ENCODE data around the gene C2orf68.
"Not testable (repeated sequence)": the region's sequence is repeated elsewhere in the genome, so short reads cannot be mapped to it uniquely, and the experiment has no call there.

C2orf68 gene, protein sequence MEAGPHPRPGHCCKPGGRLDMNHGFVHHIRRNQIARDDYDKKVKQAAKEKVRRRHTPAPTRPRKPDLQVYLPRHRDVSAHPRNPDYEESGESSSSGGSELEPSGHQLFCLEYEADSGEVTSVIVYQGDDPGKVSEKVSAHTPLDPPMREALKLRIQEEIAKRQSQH
- long read RNA-seq, transcript C2orf68-201 (4 exons, 2,837 nt): major isoform, 13 of 27 reads
- long read RNA-seq, partial matches to known transcripts: 0 of 27 reads
- long read RNA-seq, other reads (novel, unspliced or antisense): 14 of 27 reads

DNA sequence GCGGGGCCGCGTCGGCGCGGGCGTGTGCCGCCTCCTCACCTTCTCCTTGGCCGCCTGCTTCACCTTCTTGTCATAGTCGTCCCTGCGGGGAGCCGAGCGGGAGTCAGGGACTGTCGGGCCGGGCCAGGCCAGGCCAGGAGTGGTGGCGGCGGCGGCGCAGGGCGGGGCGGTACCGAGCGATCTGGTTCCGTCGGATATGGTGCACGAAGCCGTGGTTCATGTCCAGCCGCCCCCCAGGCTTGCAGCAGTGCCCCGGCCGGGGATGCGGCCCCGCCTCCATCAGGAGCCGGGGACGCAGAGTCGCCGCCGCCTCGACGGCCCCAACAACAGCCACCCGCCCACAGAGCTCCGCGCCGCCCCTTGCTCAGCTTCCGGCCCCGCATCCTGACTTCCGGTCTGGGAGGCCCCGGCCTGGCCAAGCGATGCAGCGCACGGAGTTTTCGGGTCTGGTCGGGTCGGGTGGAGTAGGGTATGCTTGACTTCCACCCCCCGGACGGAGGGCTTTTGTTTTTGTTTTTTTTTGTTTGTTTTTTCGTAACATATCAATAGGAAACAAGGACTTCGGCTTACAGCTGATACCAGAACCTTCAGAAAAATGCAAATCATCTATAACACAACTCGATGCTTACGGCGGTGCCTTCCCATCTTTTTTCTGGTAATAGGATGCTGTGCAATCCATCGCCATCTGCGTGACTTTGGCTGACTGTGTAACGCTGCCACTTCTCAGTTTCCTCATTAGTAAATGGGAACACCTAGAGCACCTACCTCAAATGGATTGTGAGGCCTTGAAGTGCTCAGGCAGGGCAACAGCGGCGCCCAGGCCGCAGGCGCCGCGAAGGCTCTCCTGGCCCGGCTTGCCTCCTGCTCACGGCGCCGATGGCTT, at the start of gene C2orf68:
C2orf68 (minus strand) TSS at position 362 of the 883 bp plus-strand sequence; CDS start at position 280, 82 bp downstream.
- peak; percentile 89 to 94 for DNase-seq (ENCODE audit: low read depth in 1 of 2, low spot score in 1 of 2)
- Histone ChIP-seq H3K27ac (replicated peaks) (peak within 1 kb of the TSS; percentile 86), H3K4me3 (replicated peaks; ENCODE audit: insufficient read depth, low read length) (peak within 1 kb of the TSS; percentile 91), H3K27me3 (ENCODE audit: insufficient read depth, poor library complexity, severe bottlenecking) (no peaks in the 10 kb centered on the region)
- TF ChIP-seq GABPA (IDR thresholded peaks at IDR 0.05; ENCODE audit: low read depth) (peak; percentile 93), SPI1 (IDR thresholded peaks at IDR 0.05; ENCODE audit: borderline replicate concordance, low read depth) (no peak; the same call in 1 of the 2 replicates), POLR2AphosphoS5 (IDR thresholded peaks at IDR 0.05; ENCODE audit: low read depth) (peak; percentile 82)
- TF ChIP-seq, protein P1, sequence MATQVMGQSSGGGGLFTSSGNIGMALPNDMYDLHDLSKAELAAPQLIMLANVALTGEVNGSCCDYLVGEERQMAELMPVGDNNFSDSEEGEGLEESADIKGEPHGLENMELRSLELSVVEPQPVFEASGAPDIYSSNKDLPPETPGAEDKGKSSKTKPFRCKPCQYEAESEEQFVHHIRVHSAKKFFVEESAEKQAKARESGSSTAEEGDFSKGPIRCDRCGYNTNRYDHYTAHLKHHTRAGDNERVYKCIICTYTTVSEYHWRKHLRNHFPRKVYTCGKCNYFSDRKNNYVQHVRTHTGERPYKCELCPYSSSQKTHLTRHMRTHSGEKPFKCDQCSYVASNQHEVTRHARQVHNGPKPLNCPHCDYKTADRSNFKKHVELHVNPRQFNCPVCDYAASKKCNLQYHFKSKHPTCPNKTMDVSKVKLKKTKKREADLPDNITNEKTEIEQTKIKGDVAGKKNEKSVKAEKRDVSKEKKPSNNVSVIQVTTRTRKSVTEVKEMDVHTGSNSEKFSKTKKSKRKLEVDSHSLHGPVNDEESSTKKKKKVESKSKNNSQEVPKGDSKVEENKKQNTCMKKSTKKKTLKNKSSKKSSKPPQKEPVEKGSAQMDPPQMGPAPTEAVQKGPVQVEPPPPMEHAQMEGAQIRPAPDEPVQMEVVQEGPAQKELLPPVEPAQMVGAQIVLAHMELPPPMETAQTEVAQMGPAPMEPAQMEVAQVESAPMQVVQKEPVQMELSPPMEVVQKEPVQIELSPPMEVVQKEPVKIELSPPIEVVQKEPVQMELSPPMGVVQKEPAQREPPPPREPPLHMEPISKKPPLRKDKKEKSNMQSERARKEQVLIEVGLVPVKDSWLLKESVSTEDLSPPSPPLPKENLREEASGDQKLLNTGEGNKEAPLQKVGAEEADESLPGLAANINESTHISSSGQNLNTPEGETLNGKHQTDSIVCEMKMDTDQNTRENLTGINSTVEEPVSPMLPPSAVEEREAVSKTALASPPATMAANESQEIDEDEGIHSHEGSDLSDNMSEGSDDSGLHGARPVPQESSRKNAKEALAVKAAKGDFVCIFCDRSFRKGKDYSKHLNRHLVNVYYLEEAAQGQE (IDR thresholded peaks at IDR 0.05; ENCODE audit: insufficient replicate concordance, low read depth): no peak
- TF ChIP-seq, protein P2, sequence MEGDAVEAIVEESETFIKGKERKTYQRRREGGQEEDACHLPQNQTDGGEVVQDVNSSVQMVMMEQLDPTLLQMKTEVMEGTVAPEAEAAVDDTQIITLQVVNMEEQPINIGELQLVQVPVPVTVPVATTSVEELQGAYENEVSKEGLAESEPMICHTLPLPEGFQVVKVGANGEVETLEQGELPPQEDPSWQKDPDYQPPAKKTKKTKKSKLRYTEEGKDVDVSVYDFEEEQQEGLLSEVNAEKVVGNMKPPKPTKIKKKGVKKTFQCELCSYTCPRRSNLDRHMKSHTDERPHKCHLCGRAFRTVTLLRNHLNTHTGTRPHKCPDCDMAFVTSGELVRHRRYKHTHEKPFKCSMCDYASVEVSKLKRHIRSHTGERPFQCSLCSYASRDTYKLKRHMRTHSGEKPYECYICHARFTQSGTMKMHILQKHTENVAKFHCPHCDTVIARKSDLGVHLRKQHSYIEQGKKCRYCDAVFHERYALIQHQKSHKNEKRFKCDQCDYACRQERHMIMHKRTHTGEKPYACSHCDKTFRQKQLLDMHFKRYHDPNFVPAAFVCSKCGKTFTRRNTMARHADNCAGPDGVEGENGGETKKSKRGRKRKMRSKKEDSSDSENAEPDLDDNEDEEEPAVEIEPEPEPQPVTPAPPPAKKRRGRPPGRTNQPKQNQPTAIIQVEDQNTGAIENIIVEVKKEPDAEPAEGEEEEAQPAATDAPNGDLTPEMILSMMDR (IDR thresholded peaks at IDR 0.05; ENCODE audit: insufficient read depth, low read length): no peak

DNA sequence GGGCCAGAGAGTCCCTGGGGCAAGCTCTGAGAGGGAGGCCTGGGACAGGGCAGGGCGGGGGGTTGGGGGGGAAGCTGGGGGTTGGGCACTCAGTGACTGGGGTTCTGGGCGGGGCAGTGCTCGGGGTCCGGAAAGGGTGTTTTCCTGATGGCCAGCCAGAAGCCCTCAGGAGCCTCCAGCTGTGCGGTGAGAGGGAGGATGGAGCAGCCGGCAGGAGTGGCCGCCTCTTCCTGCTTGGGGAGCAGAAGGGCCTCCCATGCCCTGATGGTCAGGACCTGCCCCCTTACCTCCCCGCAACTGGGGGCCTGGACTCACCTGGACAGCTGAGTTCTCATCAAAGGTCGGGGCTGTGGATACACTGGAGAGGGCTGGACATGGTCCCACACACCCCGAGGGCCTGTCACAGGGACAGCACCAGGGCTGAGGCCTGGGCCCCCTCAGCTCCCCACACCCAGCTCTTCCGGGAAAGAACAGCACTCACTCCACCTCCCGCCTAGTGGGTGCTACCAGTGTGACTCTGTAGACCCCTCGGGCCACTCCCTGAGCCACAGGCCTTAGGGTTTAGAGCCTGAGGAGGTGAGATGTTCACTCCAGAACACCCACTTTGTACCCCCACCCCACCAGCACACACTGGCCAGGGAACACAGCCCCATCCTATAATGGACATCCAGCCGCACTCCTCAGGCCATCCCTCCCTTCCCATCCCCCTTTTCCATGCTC, 49.4 kb upstream of the C2orf68 start:
- no peaks in the 10 kb centered on the region for H3K27me3 ChIP-seq (ENCODE audit: insufficient read depth, poor library complexity, severe bottlenecking)
- H3K27ac ChIP-seq (replicated peaks): no peak overlapping the region
- no peak for DNase-seq (ENCODE audit: low read depth in 1 of 2, low spot score in 1 of 2)
- H3K4me3 ChIP-seq (replicated peaks; ENCODE audit: insufficient read depth, low read length): no peak overlapping the region
- TF ChIP-seq GABPA (IDR thresholded peaks at IDR 0.05; ENCODE audit: low read depth): no peak
- TF ChIP-seq, protein P1 (IDR thresholded peaks at IDR 0.05; ENCODE audit: insufficient replicate concordance, low read depth): no peak
- no peak for TF ChIP-seq SPI1 (IDR thresholded peaks at IDR 0.05; ENCODE audit: borderline replicate concordance, low read depth)
- TF ChIP-seq, protein P2 (IDR thresholded peaks at IDR 0.05; ENCODE audit: insufficient read depth, low read length): no peak
- no peak for TF ChIP-seq POLR2AphosphoS5 (IDR thresholded peaks at IDR 0.05; ENCODE audit: low read depth)

DNA sequence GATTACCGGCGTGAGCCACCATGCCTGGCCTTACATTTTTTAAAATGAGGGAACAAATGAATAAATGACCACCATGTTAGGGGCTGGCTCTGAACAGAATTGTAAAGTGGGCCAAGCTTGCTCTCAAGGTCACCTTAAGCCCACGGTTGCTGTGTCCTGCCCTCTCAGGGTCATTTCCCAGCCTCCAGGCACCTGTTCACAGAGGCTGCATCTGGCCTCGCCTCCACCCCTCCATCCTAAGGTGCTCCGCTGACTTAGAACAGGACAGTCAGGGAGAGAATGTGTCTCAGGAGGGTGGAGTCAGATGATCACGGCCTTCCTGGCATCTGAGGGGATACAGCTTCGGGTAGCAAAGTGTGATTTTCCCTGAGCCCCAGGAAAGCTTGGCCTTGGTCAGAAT, 48.9 kb upstream of the C2orf68 start:
- DNase-seq (ENCODE audit: low read depth in 1 of 2, low spot score in 1 of 2): no peak
- H3K27me3 ChIP-seq (ENCODE audit: insufficient read depth, poor library complexity, severe bottlenecking): no peaks in the 10 kb centered on the region
- H3K4me3 ChIP-seq (replicated peaks; ENCODE audit: insufficient read depth, low read length): no peak overlapping the region
- H3K27ac ChIP-seq (replicated peaks): no peak overlapping the region
- TF ChIP-seq GABPA (IDR thresholded peaks at IDR 0.05; ENCODE audit: low read depth): no peak
- TF ChIP-seq, protein P2 (IDR thresholded peaks at IDR 0.05; ENCODE audit: insufficient read depth, low read length): no peak
- TF ChIP-seq, protein P1 (IDR thresholded peaks at IDR 0.05; ENCODE audit: insufficient replicate concordance, low read depth): no peak
- TF ChIP-seq POLR2AphosphoS5 (IDR thresholded peaks at IDR 0.05; ENCODE audit: low read depth): no peak
- no peak for TF ChIP-seq SPI1 (IDR thresholded peaks at IDR 0.05; ENCODE audit: borderline replicate concordance, low read depth)

DNA sequence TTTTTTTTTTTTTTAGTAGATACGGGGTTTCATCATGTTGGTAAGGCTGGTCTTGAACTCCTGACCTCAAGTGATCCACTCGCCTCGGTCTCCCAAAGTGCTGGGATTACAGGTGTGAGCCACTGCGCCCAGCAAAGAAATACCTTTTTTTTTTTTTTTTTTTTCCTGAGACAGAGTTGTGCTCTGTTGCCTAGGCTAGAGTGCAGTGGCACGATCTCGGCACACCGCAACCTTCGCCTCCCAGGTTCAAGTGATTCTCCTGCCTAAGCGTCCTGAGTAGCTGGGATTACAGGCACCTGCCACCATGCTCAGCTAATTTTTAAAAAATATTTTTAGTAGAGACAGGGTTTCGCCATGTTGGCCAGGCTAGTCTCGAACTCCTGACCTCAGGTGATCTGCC, 48.4 kb upstream of the C2orf68 start:
- DNase-seq (ENCODE audit: low read depth in 1 of 2, low spot score in 1 of 2); H3K4me3 ChIP-seq (replicated peaks; ENCODE audit: insufficient read depth, low read length); H3K27ac ChIP-seq (replicated peaks); H3K27me3 ChIP-seq (ENCODE audit: insufficient read depth, poor library complexity, severe bottlenecking): not testable (repeated sequence)

All from HL-60 (cell line).